HG03520 (cell line): Measurements from ENCODE around the gene TTLL6.
"Not testable (repeated sequence)": the region's sequence is repeated elsewhere in the genome, so short reads cannot be mapped to it uniquely, and the experiment has no call there.

Experiments
- ATAC-seq: cut with Tn5 transposase; IDR thresholded peaks from one replicate; pipeline ENCODE4 v1.9.1; 2021; ENCODE audit warnings: mild to moderate bottlenecking, moderate library complexity; ENCODE audit not compliant: unreplicated experiment

Gene TTLL6

DNA sequence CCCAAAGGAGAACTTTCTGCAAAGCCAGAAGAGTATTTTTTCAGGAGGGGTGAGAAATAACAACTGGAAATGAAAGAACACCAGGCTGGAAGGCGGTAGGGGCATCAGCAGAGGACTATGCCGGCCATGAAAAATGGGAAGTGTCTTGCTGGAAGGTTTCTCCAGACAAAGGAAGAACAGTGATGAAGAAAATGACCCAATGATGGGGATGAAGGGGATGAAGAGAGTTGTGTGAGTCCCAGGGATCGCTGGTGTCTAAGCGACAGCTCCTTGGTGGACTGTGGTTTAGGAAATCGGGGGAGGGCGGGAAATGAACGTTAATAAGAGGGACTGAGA is 623 bp downstream of the TTLL6 start:
- no peak for ATAC-seq

DNA sequence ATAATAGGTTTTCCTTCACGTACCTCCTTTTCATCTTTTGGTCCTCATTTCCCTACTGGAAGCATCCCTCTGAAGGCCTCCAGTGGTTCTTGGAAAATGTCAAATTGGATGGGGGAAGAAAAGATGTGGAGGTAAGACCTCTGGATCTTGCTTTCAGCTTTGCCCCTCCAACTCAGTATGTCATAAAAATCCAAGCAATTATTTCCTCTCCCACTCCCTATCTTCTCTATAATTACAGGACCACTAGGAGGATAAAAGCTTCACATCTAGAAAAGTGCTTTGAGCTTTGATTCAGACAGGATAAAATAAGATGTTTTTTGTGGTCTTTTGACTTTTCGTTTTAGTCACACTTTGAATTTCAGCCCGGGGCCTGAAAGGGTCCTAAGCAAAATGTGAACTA is 1.7 kb downstream of the TTLL6 start:
- ATAC-seq, result no peak

DNA sequence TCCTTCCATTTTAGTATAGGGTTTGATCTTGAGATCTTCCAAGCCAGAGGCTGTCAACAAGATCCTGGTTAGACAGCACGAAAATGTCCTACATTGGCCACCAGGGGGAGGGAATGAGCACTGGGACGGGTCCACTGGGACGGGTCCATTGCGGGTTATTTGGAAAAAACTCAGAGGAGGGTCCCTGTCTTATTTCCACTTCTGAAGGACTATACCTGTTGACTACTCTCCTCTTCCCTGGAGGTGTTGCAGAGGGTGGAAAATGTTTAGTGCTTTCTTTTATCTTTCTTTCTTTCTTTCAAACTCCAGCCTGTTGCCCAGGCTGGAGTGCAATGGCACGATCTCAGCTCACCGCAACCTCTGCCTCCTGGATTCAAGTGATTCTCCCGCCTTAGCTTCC is 2.5 kb downstream of the TTLL6 start:
- no peak for ATAC-seq

DNA sequence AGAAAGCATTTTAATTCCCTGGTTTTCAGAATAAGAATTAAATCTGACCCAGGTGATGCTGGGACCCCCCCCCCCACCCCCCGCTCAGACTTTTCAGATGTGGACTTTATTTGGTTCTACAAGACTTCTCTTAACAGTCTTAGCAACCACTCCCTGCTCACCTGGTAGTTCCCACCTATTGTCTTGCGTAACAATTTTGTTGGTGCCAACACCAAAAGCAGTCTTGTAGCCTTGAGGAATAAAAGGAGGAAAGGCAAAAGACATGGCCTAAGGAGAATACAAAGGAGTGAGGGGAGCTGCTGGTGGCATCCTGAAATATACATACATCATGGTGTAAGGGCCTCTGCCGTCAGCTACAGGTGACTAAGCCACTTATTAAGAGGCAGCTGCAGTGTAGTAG is 5.0 kb downstream of the TTLL6 start:
- no peak for ATAC-seq

DNA sequence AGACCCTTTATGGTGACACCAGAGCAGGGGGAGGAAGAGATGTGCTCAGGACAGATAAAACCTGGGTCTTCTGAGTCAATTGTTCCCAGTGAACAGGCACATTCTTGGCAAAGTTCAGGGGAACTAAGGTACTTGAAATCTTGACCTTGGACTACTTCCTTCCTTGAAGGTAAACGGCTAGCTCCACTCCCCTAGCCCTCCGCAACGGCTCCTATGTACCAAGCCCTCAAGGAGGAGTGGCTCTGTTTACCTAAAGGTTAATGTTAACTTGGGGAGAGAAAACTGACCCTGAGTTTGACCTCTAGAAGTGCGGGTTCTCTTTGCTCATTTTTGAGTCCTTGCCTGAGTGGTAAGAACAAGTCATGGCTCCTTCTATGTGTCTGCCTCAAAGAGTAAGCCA is 7.8 kb downstream of the TTLL6 start:
- no peak for ATAC-seq

DNA sequence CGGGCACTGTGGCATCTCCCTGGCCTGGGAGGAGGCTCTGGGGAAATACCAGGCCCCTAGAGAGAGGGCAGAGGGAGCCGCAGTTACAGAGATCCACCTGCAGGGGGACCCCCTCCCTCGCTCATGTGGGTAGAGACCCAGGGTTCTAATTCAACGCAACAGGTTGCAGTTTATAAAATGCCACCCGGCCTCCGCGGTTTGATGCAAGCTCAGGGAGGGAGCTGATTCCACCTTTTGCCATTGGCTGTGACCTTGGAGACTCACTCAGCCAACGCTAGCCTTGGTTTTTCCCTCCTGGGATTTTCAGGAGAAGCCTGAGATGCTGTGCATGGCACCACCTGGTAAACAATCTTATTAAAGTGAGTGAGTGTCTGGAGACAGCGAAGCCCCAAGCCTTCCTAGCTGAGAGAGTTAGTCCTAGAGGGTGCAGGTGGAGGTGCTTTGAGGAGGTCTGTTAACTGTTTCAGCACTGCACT is 12.1 kb downstream of the TTLL6 start:
- no peak for ATAC-seq

DNA sequence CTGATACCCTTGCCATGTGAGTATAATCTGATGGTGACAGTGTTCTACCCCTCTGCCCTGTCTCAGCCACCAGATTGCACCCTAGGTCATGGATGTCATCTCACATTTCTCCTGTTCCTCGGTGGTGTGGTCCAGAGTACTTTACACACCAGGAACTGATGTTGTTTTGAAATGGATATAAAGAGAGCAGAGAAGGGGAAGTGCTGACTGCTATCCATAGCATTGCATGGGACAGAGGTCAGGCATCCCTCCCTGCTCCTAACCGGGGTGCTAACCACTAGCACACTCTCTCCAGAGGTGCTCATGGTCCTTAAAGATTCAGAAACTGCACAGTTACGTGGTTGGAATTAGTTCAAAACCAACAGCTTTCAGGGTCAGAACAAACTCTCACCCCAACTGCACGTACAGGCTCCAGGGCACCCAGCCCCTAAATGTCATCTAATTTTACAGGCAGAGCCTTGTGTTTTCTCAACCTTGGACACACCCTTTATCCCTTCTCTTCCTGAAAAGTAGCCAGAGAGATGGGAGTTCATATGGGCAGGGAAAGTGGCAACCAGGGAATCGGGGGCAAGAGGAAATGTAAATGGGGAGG is 16.3 kb downstream of the TTLL6 start:
- no peak for ATAC-seq

DNA sequence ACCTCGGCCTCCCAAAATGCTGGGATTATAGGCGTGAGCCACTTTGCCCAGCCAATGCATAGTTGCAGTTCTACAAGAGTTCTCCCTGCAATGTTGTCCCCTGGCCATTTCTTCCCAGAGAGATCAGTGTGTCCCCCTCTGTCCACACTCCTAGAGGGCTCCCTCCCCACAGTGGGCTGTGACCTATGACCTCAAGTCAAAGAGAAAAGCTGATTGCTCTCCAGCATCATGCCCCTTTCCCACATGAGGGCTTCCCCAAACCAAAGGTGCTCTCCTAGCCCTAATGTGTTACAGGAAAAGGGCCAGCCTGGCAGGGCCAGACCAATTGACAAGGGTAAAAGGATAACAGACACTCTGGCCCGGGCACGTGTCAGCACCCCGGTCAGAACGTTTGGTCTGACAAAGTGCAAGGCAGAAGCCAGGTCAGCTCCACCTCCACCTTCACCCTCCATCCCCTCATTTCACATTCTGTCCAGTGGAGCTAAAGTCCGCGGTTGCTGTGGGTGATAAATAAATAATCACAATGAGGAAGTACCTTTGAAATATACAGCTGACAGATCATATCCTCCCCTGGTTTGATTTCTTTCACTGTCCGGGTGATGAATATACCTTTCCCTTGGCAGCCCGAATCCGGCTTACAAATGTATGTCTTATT is 17.8 kb downstream of the TTLL6 start:
- ATAC-seq, result no peak

DNA sequence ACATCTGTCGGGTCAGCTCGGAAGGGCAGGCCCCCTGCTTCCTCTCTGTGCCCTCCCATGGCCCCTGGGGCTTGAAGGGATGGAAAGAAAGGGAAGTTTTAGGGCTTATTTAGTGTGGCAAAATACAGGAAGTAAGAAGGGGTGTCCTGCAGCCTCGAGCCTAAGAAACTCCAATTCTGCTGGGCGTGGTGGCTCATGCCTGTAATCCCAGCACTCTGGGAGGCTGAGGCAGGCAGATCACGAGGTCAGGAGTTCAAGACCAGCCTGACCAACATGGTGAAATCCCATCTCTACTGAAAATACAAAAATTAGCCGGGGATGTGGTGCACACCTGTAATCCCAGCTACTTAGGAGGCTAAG is 20.9 kb downstream of the TTLL6 start:
- not testable (repeated sequence) for ATAC-seq

DNA sequence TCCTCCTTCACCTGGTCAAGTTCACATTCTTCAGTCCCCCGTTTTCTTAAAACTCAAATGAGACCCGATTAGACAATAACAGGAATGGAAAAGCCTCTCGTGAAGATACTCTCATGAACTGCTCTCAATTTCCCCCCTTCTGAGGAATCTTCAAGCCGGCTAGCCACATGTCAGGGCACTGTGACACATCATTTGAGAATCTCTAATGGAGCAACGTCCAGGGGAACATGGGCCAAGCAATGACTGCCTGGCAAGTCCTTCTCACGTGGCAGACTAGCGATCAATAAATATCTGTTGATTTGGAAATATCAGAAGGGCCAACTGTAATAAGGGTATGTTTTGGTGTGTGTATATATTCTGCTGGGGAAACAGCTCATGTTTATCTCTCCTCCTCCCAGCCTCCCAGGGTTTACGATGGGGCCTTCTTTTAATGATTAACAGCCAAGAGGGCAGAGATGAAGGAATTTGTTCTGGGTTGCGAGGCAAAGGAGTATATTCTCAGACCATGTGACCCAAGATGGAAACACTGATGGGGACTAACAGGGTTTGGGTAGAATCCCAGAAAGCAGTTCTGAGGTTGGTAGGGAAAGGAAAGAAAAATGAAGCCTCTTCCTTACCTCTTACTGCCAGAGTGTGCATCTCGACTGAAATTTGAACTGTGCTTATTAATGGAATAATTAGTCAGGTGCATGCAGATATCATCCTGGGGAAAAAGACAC is 21.4 kb downstream of the TTLL6 start:
- no peak for ATAC-seq

DNA sequence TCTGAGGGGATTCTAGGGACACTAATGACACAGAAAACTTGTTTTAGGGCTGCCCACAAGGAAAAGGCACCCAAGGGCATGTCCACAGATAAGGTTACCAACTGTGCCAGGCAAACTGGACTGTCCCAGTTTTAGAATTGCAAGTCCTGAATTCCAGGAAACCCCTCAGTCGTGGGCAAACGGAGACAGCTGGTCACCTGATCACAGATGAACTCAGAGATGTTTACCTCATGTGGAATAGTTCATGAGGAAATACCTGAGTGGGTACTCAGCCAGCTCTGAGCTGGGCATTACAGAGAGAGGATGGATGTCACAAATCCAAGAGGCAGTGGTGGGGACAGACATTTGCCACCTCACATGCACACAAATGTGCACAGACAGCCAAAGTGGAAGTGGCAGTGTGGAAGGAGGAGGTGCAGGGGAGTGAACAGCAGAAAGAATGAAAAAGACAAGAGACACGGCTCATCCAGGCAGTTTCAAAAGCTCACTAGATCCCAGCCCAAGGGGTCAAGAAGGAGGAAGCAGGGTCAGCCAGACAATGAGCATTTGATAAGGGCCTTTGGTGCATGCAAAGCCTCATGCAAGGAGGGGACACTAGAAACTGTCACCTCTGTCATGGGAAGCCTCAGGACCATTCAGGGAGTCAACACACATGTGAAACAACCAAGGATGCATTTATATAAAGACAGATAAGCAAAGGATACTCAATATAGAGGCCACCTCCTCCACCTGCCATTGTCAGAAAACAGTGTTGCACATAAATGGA is 24.8 kb downstream of the TTLL6 start:
- ATAC-seq, result no peak

DNA sequence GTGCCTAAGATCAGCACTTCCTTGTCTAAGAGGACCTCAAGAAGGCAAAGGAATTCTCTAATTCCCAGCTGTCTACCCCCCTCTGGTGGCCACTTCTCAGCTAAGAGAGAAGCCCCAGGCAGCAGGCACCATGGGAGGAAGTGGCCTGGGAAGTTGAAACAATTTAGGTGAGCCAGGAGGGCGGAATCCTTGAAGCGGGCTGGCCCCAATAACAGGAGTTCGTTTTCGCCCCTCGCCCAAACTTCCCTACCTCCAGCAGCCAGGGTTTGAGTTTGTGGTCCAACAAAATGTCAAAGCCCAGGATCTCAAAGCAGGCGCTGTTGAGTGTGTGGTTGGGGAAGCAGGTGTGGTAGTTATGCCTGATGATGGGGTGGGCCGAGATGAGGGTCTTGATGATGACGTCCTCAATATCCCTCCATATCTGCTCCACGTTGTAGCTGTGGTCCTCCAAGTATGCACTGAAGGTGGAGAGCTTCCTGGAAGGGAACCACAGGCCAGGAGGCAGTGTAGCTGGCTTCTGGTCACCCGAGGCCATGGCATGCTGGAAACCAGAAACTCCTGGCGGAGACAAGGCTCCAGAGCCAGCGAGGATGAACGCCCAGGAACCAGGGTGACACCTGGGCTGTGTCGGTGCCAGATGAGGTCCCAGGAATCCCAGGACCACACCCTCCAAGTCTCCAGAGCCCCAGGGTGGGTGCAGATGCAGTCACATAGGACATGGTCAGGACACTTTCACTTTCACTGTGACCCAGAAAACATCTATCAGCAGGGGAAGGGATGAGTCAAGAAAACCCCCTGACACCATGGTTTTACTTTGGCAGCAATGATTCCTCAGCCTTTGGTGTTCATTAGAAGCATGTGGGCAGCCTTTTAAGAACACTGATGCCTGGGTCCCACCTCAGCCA is 25.6 kb downstream of the TTLL6 start:
- ATAC-seq, result no peak

DNA sequence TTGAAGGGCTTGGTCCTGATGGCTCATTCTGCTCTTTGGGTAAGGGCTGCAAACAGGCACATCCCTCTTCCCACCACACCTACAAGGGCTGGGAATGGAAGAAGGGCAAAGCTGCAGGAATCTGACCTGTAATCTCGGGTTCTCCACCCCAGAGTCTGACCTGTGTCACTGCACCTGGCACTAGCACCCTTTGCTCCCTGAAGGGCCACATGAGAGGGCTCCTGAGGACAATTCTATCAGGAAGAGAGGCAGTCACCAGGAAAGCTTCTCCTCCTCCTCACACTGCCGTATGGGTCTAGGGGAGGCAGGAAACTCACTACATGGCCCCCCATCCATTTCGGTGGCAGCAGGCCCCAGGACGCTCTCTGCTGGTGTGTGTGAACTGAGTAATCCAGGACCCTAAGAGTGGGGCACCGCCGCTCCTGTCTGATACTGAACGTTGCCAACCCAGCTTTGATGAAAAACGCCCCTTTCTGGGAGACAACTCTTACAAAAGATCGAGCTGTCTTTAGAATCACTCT is 26.4 kb downstream of the TTLL6 start:
- no peak for ATAC-seq

DNA sequence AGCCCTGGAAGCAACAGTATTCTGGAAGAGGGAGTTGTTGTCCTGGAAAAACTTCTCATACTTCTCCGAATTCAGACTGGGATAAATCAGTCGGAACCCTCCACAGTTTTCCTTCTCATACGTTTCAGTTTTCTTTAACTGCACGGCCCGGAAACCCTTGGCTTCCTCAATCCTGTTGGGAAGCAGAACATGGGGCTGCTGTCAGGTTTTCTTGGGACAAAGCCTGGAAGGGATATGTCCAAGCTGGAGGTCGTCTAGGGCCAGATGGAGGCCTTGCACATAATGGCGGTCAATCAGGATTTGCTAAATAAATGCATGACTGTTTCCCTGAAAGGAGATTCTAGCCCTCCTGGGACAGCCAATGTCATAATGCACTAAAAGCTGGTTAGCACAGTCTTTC is 29.2 kb downstream of the TTLL6 start:
- no peak for ATAC-seq

DNA sequence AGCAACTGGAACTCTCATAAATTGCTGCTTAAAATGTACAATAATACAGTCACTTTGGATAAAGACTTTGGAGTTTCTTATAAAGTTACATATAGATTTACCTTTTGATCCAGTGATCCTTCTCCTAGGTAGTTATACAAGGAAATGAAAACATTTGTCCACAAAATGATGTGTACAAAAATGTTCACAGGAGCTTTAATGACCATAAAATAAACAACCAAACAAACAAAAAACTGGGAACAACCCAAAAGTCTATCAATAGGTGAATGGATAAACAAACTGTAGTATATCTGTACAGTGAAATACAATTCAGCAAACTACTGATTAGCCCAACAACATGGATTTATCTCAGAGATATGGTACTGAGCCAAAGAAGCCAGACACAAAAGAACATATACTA is 37.6 kb downstream of the TTLL6 start:
- ATAC-seq, result no peak

DNA sequence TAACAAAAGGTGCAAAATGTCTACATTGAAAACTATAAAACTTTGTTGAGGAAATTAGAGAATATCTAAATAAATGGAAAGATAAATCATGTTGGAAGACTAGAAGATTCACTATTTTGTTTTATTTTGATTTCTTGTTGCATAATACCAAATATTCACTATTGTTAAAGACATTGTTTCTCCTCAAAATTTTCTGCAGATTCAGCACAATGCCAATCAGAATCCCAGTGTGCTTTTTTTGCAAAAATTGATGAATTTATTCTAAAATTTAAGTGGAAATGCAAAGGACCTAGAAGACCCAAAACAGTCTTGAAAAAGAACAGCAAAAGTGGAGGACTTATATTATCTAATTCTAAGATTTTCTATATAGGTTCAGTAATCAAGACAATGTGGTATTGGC is 40.4 kb downstream of the TTLL6 start:
- no peak for ATAC-seq

DNA sequence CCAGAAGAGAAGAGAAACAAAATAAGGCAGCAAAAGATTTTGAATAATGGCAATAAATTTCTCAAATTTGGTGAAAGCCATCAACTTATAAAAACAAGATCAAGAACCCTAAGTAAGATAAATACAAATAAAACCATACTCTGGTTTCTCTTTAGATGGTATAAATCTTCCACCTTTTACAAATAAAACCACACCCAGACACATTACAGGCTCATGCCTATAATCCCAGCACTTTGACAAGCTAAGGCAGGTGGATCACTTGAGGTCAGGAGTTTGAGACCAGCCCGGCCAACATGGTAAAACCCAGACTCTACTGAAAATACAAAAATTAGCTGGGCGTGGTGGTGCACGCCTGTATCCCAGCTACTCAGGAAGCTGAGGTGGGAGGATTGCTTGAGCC is 43.8 kb downstream of the TTLL6 start:
- ATAC-seq, result no peak

DNA sequence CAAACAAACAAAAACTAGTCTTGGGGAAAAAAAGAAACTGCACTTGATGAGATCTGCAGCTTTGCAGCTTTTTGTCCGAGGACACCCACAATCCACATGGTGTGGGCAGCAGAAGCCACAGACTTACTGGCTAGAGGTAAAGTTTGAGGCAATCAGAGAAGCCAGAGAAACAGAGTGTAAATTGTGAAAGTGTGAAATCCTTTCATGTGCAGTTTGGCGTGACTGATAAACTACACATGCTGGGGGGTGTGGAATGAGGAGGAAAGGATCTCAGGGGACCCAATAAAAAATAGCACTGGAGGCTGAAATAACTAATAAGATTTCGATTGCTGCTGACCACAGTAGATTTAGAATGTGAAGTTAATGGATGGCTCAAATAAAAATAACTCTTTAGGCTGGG is 46.1 kb downstream of the TTLL6 start:
- ATAC-seq, result no peak

DNA sequence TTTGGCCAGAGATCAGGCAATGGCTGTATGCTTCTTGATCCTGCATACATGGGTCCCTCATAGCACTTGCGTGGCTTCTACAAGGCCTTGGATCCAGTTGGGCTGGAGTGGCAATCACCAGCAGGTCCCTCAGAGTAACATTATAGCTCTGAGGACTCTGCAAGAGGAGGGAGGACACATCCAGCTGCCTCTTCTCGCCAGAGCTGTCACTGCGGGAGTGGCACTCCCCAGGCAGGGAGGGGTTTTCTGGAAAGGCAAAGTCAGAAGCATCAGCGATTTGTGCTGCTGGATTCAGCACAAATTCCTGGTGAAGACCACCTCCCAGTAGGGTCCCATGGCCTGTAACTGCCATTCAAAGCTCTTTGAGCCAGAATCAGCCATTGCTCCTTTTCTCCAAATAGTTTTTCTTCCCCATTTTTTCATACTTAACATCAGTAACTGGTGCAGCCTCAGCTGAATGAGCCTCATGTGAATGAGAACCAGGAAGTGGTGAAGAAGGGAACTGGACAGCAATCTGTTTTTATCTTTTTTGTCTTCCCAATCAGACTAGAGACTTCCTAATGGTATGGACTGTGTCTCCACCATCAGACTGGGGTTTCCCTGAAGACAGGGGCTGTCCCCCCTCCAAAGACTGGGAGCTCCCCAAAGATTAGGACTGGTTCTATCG is 47.9 kb downstream of the TTLL6 start:
- ATAC-seq, result no peak

DNA sequence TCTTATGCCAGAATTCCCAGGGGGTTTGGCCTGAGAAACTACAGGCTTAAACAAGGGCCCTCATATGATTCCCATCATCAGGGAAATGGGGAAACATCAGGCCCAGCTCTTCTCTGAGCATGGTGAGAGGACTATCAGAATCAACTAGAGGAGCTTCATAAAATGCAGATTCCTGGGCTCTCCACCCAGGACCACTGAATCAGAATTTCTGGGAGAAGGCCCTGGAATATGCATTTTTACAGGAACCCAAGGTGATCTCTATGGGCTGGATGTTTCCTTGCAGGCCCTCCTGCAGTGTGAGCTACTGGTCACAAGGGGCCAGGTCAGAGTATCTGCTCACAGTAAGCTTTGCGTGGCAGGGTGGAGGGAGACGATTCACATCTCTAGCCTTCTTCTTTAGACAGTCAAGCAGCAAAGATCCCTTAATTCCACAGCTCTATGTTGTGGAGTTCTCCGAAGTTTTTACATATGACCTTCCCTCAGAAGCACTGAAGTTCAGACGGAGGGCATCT is 49.7 kb downstream of the TTLL6 start:
- no peak for ATAC-seq
